ENCODE results near the gene DEDD.

The DEDD gene

GRCh38 chr1:161072751-161073449 lies 59.6 kb downstream of the DEDD start:
- DNase-seq (ENCODE audit: low read depth) = no peak

- DNase-seq (ENCODE audit: low read depth) = no peak
Measured at GRCh38 chr1:161071886-161072371, 60.5 kb downstream of the DEDD start.

All from stimulated activated CD8-positive, alpha-beta memory T cell treated with anti-CD3 and anti-CD28 coated beads, Interleukin-4, amount 100 ng/mL, for 24 hours (primary cell).